Osteocyte (in vitro differentiated cells): ENCODE measurements around the gene RHOT1. TPM values are rescaled to one million over a fixed set of nuclear protein-coding genes. Genes with fewer than 3 reads are reported as not detected.

Experiments
- DNase-seq: peaks from one replicate; pipeline ENCODE4 v3.0.0; 2021; ENCODE audit warnings: mixed read lengths; ENCODE audit not compliant: unreplicated experiment; ENCODE audit errors: extremely low spot score
- H3K27ac Mint-ChIP-seq: one replicate; pipeline ENCODE4 v1.8.0; 2021; ENCODE audit warnings: mild to moderate bottlenecking, mixed read lengths; ENCODE audit not compliant: unreplicated experiment
- H3K27me3 Mint-ChIP-seq: one replicate; pipeline ENCODE4 v1.8.0; 2021; ENCODE audit warnings: mixed read lengths; ENCODE audit not compliant: unreplicated experiment
- H3K36me3 Mint-ChIP-seq: one replicate; pipeline ENCODE4 v1.8.0; 2021; ENCODE audit warnings: mixed read lengths; ENCODE audit not compliant: unreplicated experiment
- H3K4me1 Mint-ChIP-seq: one replicate; pipeline ENCODE4 v1.8.0; 2021; ENCODE audit warnings: mixed read lengths; ENCODE audit not compliant: unreplicated experiment
- H3K4me3 Mint-ChIP-seq: one replicate; pipeline ENCODE4 v1.8.0; 2021; ENCODE audit warnings: mild to moderate bottlenecking, moderate library complexity, mixed read lengths; ENCODE audit not compliant: unreplicated experiment
- H3K9me3 Mint-ChIP-seq: one replicate; pipeline ENCODE4 v1.8.0; 2021; ENCODE audit warnings: mixed read lengths; ENCODE audit not compliant: unreplicated experiment
- CTCF ChIP-seq: fragments of 200-600 bp; sonication (generic); IDR thresholded peaks from 2 replicates; pipeline ENCODE4 v1.5.0; 2021; ENCODE audit warnings: antibody characterized with exemption, mild to moderate bottlenecking, moderate library complexity
- total RNA-seq: library from RNA; stranded (reverse); gene quantifications from 2 replicates; pipeline ENCODE4 v1.2.1, GENCODE V29; 2021

Gene RHOT1
- total RNA-seq, 1 donor from 2014 or later = 32.2 TPM

- Mint-ChIP-seq H3K36me3 (peaks cover 19% of the 10 kb centered on the region), H3K9me3 (no peaks in the 10 kb centered on the region), H3K4me1 (peaks cover 1% of the 10 kb centered on the region), H3K27me3 (no peaks in the 10 kb centered on the region), H3K4me3 (no peak overlapping the region), H3K27ac (no peak overlapping the region)
- no peak for TF ChIP-seq CTCF
- DNase-seq = no peak
Measured at GRCh38 chr17:32215696-32216095, 73.4 kb downstream of the RHOT1 start.

GRCh38 chr17:32222621-32223020, 80.3 kb downstream of the RHOT1 start:
- Mint-ChIP-seq H3K9me3 (no peaks in the 10 kb centered on the region), H3K36me3 (peaks cover 11% of the 10 kb centered on the region), H3K27me3 (no peaks in the 10 kb centered on the region), H3K4me3 (no peak overlapping the region), H3K4me1 (no peaks in the 10 kb centered on the region), H3K27ac (peak overlapping the region; percentile 40)
- DNase-seq = no peak
- no peak for TF ChIP-seq CTCF

GRCh38 chr17:32223703-32224102, 81.4 kb downstream of the RHOT1 start:
- Mint-ChIP-seq H3K4me3 (no peak overlapping the region), H3K36me3 (peaks cover 11% of the 10 kb centered on the region), H3K27ac (no peak overlapping the region), H3K4me1 (no peaks in the 10 kb centered on the region), H3K9me3 (no peaks in the 10 kb centered on the region), H3K27me3 (no peaks in the 10 kb centered on the region)
- TF ChIP-seq CTCF = no peak
- no peak for DNase-seq

- H3K4me1 Mint-ChIP-seq = peaks cover 2% of the 10 kb centered on the region
- no peak for TF ChIP-seq CTCF
- H3K36me3 Mint-ChIP-seq = peaks cover 8% of the 10 kb centered on the region
- H3K9me3 Mint-ChIP-seq = no peaks in the 10 kb centered on the region
- no peak overlapping the region for H3K4me3 Mint-ChIP-seq
- H3K27ac Mint-ChIP-seq = no peak overlapping the region
- no peak for DNase-seq
- no peaks in the 10 kb centered on the region for H3K27me3 Mint-ChIP-seq
Measured at GRCh38 chr17:32226886-32227285, 84.6 kb downstream of the RHOT1 start.

DNA sequence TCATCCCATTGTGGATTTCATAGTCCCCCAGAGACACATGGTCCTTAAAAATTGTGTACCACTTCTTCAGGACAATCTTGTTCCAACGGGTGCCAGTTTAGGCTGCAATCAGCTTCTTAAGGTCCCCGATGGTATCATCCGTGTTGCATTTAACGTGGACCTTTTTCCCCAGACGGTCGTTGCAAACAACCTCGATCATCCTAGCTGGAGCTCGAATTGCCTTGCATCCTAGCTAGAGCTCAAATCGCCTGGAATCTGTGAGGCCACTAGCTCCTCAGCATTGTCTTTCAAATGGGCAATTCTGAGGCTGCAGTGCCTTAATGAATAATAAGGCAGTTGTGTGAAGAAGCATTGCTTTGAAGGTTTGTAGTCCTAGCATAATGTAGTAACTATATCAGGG, 85.6 kb downstream of the RHOT1 start:
- peaks cover 8% of the 10 kb centered on the region for H3K36me3 Mint-ChIP-seq
- no peak for TF ChIP-seq CTCF
- H3K4me3 Mint-ChIP-seq = no peak overlapping the region
- DNase-seq = no peak
- peaks cover 2% of the 10 kb centered on the region for H3K4me1 Mint-ChIP-seq
- H3K9me3 Mint-ChIP-seq = no peaks in the 10 kb centered on the region
- H3K27me3 Mint-ChIP-seq = no peaks in the 10 kb centered on the region
- H3K27ac Mint-ChIP-seq = no peak overlapping the region
